ENCODE data around the gene NRL. TPM values are rescaled to one million over a fixed set of nuclear protein-coding genes. Genes with fewer than 3 reads are reported as not detected.

NRL gene
- total and polyA plus RNA-seq, 9 of the 15 experiments (the other 6 are each of a cell fraction or from before 2014, with no cell fraction given), result 0.07 to 2.7 (median 1.4) TPM; not detected in 1

DNA sequence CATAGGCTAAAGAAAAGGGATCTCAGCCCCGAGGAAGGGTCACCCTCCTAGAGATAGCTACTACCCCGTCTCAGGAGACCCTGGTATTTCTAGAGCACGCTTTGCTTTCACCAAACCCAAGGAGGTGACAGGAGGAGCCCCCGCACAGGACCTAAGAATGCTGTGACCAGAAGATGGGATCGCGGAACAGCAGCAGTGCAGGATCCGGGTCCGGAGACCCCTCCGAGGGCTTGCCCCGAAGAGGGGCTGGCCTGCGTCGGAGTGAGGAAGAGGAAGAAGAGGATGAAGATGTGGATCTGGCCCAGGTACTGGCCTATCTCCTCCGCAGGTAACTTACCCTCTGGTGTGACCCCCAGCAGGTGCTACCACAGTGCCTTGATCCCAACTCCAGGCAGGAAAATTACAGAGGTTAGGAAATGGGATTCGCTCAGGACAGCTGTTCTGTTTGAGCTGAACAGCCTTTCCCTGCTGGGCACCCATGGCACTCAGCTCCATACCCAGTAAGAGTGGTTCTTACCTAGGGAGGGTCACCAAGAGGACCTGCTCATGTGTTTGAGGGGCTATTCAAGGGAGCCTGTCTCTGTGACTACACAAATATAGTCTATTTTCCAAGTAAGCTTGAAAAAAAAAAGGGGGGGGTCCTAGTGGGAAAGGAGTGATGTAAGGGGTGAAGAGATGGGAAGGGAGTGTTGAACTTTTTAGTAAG, 826 bp upstream of the NRL start:
- no peaks in the 10 kb centered on the region for H4K20me1 ChIP-seq (replicated peaks; ENCODE audit: control insufficient read depth, insufficient read depth, low read length)
- H3K27me3 ChIP-seq (ENCODE audit: control insufficient read depth in 2 of 2, insufficient read depth in 2 of 2, low read length in 2 of 2), result no peaks in the 10 kb centered on the region
- TSS peak; percentile 70 for BruUV-seq (replicated peaks)
- ATAC-seq (no peak), DNase-seq (ENCODE audit: extremely low read depth in 1 of 4, low spot score in 3 of 4) (peak in 1 of 4 experiments; percentile 18), FAIRE-seq (no peak)
- peaks cover 18% of the 10 kb centered on the region for H3K79me2 ChIP-seq (ENCODE audit: control insufficient read depth, insufficient read depth, low read length)
- H3K27ac ChIP-seq (ENCODE audit: extremely low read depth, low read depth, low read length), result peak overlapping the region; percentile 95
- POLR2A ChIA-PET, result interaction anchor here (0.6 to 5.0 kb wide), 10 partner anchors 11 to 201 kb away, joined by 3 to 38 read pairs (median 3); partner anchors contain the start of genes DHRS1, NOP9, PSME1 and TINF2
- H3K4me3 ChIP-seq, result peak overlapping the region; percentile 51
- peak overlapping the region; percentile 94 for H3K4me2 ChIP-seq (ENCODE audit: insufficient read depth, low read length)
- CTCF ChIA-PET (ENCODE audit: low intra/inter-chr PET ratio), result no interaction called here
- peak overlapping the region; percentile 89 to 91 for H3K9ac ChIP-seq (ENCODE audit: insufficient read depth in 1 of 2, low read depth in 2 of 2, low read length in 2 of 2)
- in situ Hi-C loops (cut with MboI), result no loop called here
- peak overlapping the region; percentile 92 for H2AFZ ChIP-seq (ENCODE audit: low read depth, low read length)
- peaks cover 10% of the 10 kb centered on the region in 2 experiments; a peak in 4 of 5 replicates for H3K4me1 ChIP-seq (replicated peaks in 1 of 2; ENCODE audit: control insufficient read depth in 2 of 2, insufficient read depth in 2 of 2, low read length in 2 of 2)
- intact Hi-C loops (cut with micrococcal nuclease), result loop anchor here (2.0 kb wide), 2 partner anchors 21 to 31 kb away; partner anchors contain the start of genes PCK2, PSME2 and RNF31
- no peak for TF ChIP-seq NCOA1 (IDR thresholded peaks at IDR 0.05; ENCODE audit: low read depth)
- TF ChIP-seq RBFOX2 (IDR thresholded peaks at IDR 0.05; ENCODE audit: low read depth, low read length), result no peak
- TF ChIP-seq BCOR (IDR thresholded peaks at IDR 0.05), result no peak
- no peak for TF ChIP-seq ZNF445 (CRISPR knock-in tag; IDR thresholded peaks at IDR 0.05; ENCODE audit: low read depth)
- no peak for TF ChIP-seq RBBP5 (IDR thresholded peaks at IDR 0.05; ENCODE audit: borderline replicate concordance, insufficient read depth, low read length, poor library complexity, severe bottlenecking)
- no peak for TF ChIP-seq ELF2 (CRISPR knock-in tag; IDR thresholded peaks at IDR 0.05)
- TF ChIP-seq SREBF1 (IDR thresholded peaks at IDR 0.05; ENCODE audit: borderline replicate concordance, low read depth, low read length), result no peak
- no peak for TF ChIP-seq POLR2A (conservative IDR thresholded peaks at IDR 0.05)
- no peak for TF ChIP-seq ZFPM2 (CRISPR knock-in tag; IDR thresholded peaks at IDR 0.05)
- no peak for TF ChIP-seq CAMTA2 (CRISPR knock-in tag; conservative IDR thresholded peaks at IDR 0.05)
- TF ChIP-seq RAD51 (IDR thresholded peaks at IDR 0.05; ENCODE audit: borderline replicate concordance, low read depth), result no peak
- TF ChIP-seq ZNF3 (CRISPR knock-in tag; IDR thresholded peaks at IDR 0.05), result no peak
- TF ChIP-seq ZNF23 (CRISPR knock-in tag; IDR thresholded peaks at IDR 0.05), result no peak
- no peak for TF ChIP-seq NFRKB (IDR thresholded peaks at IDR 0.05; ENCODE audit: low read depth)
- TF ChIP-seq PHB2 (IDR thresholded peaks at IDR 0.05; ENCODE audit: low read depth), result no peak
- TF ChIP-seq POU5F1 (IDR thresholded peaks at IDR 0.05; ENCODE audit: borderline replicate concordance, low read depth, low read length, partially characterized antibody), result no peak
- TF ChIP-seq, protein P1, sequence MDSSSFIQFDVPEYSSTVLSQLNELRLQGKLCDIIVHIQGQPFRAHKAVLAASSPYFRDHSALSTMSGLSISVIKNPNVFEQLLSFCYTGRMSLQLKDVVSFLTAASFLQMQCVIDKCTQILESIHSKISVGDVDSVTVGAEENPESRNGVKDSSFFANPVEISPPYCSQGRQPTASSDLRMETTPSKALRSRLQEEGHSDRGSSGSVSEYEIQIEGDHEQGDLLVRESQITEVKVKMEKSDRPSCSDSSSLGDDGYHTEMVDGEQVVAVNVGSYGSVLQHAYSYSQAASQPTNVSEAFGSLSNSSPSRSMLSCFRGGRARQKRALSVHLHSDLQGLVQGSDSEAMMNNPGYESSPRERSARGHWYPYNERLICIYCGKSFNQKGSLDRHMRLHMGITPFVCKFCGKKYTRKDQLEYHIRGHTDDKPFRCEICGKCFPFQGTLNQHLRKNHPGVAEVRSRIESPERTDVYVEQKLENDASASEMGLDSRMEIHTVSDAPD (CRISPR knock-in tag; IDR thresholded peaks at IDR 0.05), result no peak
- H3K36me3 ChIP-seq (ENCODE audit: control insufficient read depth, insufficient read depth, low read length), result peaks cover 39% of the 10 kb centered on the region; the same call in 2 of the 3 replicates
- no peaks in the 10 kb centered on the region for H3K9me1 ChIP-seq (ENCODE audit: control insufficient read depth, insufficient read depth, low read length)
- WGBS (ENCODE audit: insufficient coverage, low coverage, missing lambda C conversion rate), result 6% methylated on average over 11 of the region's 14 CpGs
- no peaks in the 10 kb centered on the region for H3K9me3 ChIP-seq (replicated peaks; ENCODE audit: control insufficient read depth, insufficient read depth, low read depth, low read length)
